K562 (cell line): ENCODE data around the gene RUVBL1. TPM values are rescaled to one million over a fixed set of nuclear protein-coding genes. Genes with fewer than 3 reads are reported as not detected.

Source experiments
- CAMTA2 ChIP-seq: fragments of 250-450 bp; sonication (Bioruptor Pico); conservative IDR thresholded peaks from 2 replicates; pipeline ENCODE4 v1.5.1; 2022
- E2F8 ChIP-seq: fragments of 450-650 bp; IDR thresholded peaks from 2 replicates; pipeline ENCODE4 v1.7.1; 2018; ENCODE audit warnings: mild to moderate bottlenecking, low read depth; ENCODE audit not compliant: partially characterized antibody
- EP400 ChIP-seq: fragments of 450-650 bp; IDR thresholded peaks from 2 replicates; pipeline ENCODE4 v1.6.1; 2017; ENCODE audit warnings: antibody characterized with exemption, mild to moderate bottlenecking, moderate library complexity
- ETV1 ChIP-seq: fragments of 450-650 bp; conservative IDR thresholded peaks from 2 replicates; pipeline ENCODE4 v1.6.1; 2016; ENCODE audit warnings: missing genetic modification characterization, control low read depth, low read depth, missing compliant biosample characterization
- FOXK2 ChIP-seq, 2 experiments: fragments of 450-650 bp; IDR thresholded peaks in 1 of 2; conservative IDR thresholded peaks in 1 of 2; 2 replicates each; pipeline ENCODE4 v1.6.1; 2016; ENCODE audit warnings: low read depth in 2 of 2, mild to moderate bottlenecking in 1 of 2
- HNRNPLL ChIP-seq: fragments of 200-400 bp; formaldehyde crosslinking; IDR thresholded peaks from 2 replicates; pipeline ENCODE4 v1.6.1; 2017; ENCODE audit warnings: low read length, low read depth, mild to moderate bottlenecking; ENCODE audit not compliant: poor library complexity, severe bottlenecking
- MED1 ChIP-seq: sonication (generic); formaldehyde crosslinking; IDR thresholded peaks from 2 replicates; pipeline ENCODE4 v1.8.1; 2023; ENCODE audit warnings: missing genetic modification reagents, borderline replicate concordance
- NR0B1 ChIP-seq: fragments of 450-650 bp; IDR thresholded peaks from one replicate; pipeline ENCODE4 v1.6.1; 2018; ENCODE audit warnings: mild to moderate bottlenecking, moderate library complexity; ENCODE audit not compliant: partially characterized antibody
- NR1H2 ChIP-seq: sonication (generic); formaldehyde crosslinking; IDR thresholded peaks from 2 replicates; pipeline ENCODE4 v1.4.0; 2020; ENCODE audit warnings: mild to moderate bottlenecking, missing genetic modification reagents
- NR4A1 ChIP-seq, 2 experiments: fragments of 250-450 bp in 1 of 2; fragments of 450-650 bp in 1 of 2; sonication (Bioruptor Pico) in 1 of 2; IDR thresholded peaks; 2 replicates each; pipeline versions ENCODE4 v1.4.0 to v1.6.1; 2016 to 2020; ENCODE audit warnings: mild to moderate bottlenecking in 2 of 2, missing compliant biosample characterization in 1 of 2, missing genetic modification characterization in 1 of 2, moderate library complexity in 1 of 2
- SLC30A9 ChIP-seq: fragments of 250-450 bp; sonication (Bioruptor Pico); IDR thresholded peaks from 2 replicates; pipeline ENCODE4 v1.8.0; 2022; ENCODE audit warnings: mild to moderate bottlenecking, moderate library complexity
- SUPT5H ChIP-seq: fragments of 450-650 bp; IDR thresholded peaks from 2 replicates; pipeline ENCODE4 v1.6.1; 2016
- U2AF2 ChIP-seq: fragments of 200-400 bp; formaldehyde crosslinking; optimal IDR thresholded peaks from 2 replicates; pipeline ENCODE3; 2017; ENCODE audit warnings: low read depth, mild to moderate bottlenecking, low read length
- XRCC4 ChIP-seq: IDR thresholded peaks from one replicate; pipeline ENCODE4 v1.6.1; 2011; ENCODE audit not compliant: insufficient read depth, insufficient read length; ENCODE audit errors: extremely low read depth
- XRCC5 ChIP-seq: fragments of 200-400 bp; formaldehyde crosslinking; IDR thresholded peaks from 2 replicates; pipeline ENCODE4 v1.6.1; 2017; ENCODE audit warnings: low read depth, mild to moderate bottlenecking, low read length
- ZNF347 ChIP-seq: fragments of 450-650 bp; formaldehyde crosslinking; IDR thresholded peaks from 2 replicates; pipeline ENCODE4 v1.4.0; 2020; ENCODE audit warnings: low read depth, mild to moderate bottlenecking, moderate library complexity
- ZNF395 ChIP-seq: fragments of 200-800 bp; sonication (Bioruptor generic); IDR thresholded peaks from 2 replicates; pipeline ENCODE4 v1.6.1; 2017; ENCODE audit warnings: missing genetic modification characterization, missing compliant biosample characterization
- ZNF449 ChIP-seq: fragments of 250-450 bp; sonication (Bioruptor Pico); IDR thresholded peaks from 2 replicates; pipeline ENCODE4 v1.8.0; 2022; ENCODE audit warnings: moderate library complexity, mild to moderate bottlenecking, inconsistent platforms
- ZNF511 ChIP-seq: sonication (generic); formaldehyde crosslinking; IDR thresholded peaks from 2 replicates; pipeline ENCODE4 v1.8.0; 2022; ENCODE audit warnings: mild to moderate bottlenecking, missing genetic modification reagents
- ZNF707 ChIP-seq: fragments of 250-450 bp; sonication (Bioruptor Pico); conservative IDR thresholded peaks from 2 replicates; pipeline ENCODE4 v1.8.0; 2022; ENCODE audit warnings: inconsistent platforms, mild to moderate bottlenecking, moderate library complexity
- polyA plus RNA-seq, 8 experiments: library from polyadenylated mRNA; depleted of rRNA in 4 of 8; stranded (reverse) in 5 of 8; unstranded in 3 of 8; fragments of >200 nt; fragmentation: Nextera tagmentation in 2 of 8; fragmentation: Illumina TruSeq in 1 of 8; extraction: Ambion mirVana in 2 of 8; extraction: Trizol in 1 of 8; gene quantifications; 2 replicates each; pipeline versions ENCODE4 v1.2.1 to v1.2.3, GENCODE V29; 2011 to 2014; ENCODE audit warnings: inconsistent platforms in 1 of 8, missing spikeins in 1 of 8
- total RNA-seq, 7 experiments: library from RNA; depleted of rRNA in 6 of 7; stranded (reverse); fragments of >200 nt in 6 of 7; fragmentation: Illumina TruSeq in 2 of 7; extraction: Trizol in 2 of 7; gene quantifications; 2 replicates each; pipeline versions ENCODE4 v1.2.1 to v1.2.3, GENCODE V29; 2011 to 2021; ENCODE audit warnings: low replicate concordance in 1 of 7

Gene RUVBL1
- total and polyA plus RNA-seq, 9 of the 15 experiments (the other 6 are each of a cell fraction or from before 2014, with no cell fraction given) = 20.7 to 147 (median 113) TPM

- no peak for TF ChIP-seq XRCC4
- TF ChIP-seq U2AF2 = no peak
- no peak for TF ChIP-seq ETV1 (tag)
- no peak for TF ChIP-seq ZNF511 (CRISPR knock-in tag)
- peak; percentile 37; the same call in 1 of the 2 replicates for TF ChIP-seq EP400
- TF ChIP-seq MED1 (CRISPR knock-in tag) = no peak
- TF ChIP-seq ZNF347 (CRISPR knock-in tag) = no peak
- no peak for TF ChIP-seq NR0B1
- peak in 1 of 2 experiments; percentile 23; a peak in 1 of 4 replicates for TF ChIP-seq FOXK2 (conservative IDR thresholded peaks at IDR 0.05 in 1 of 2, IDR thresholded peaks at IDR 0.05 in 1 of 2; ENCODE audit: low read depth in 2 of 2)
- no peak for TF ChIP-seq CAMTA2
- peak; percentile 62; the same call in 1 of the 2 replicates for TF ChIP-seq ZNF395 (CRISPR knock-in tag)
- no peak for TF ChIP-seq ZNF449
- no peak for TF ChIP-seq XRCC5
- TF ChIP-seq HNRNPLL = no peak
- TF ChIP-seq NR1H2 = no peak
- TF ChIP-seq SUPT5H = no peak
- TF ChIP-seq E2F8 = no peak
- TF ChIP-seq SLC30A9 (CRISPR knock-in tag) = no peak
- no peak for TF ChIP-seq NR4A1 (CRISPR knock-in tag; IDR thresholded peaks at IDR 0.05)
- TF ChIP-seq NR4A1 (tag; IDR thresholded peaks at IDR 0.05) = no peak; the same call in 1 of the 2 replicates
- no peak for TF ChIP-seq ZNF707 (CRISPR knock-in tag)
Observed at GRCh38 chr3:128080323-128081080, 43.1 kb downstream of the RUVBL1 start (continued).
